ENCODE measurements around the gene HNRNPUL1. TPM values are rescaled to one million over a fixed set of nuclear protein-coding genes. Genes with fewer than 3 reads are reported as not detected.

Gene HNRNPUL1
- total RNA-seq, 1 donor from 2014 or later = 116 TPM

- Histone ChIP-seq H3K27me3 (no peaks in the 10 kb centered on the region), H3K27ac (no peak overlapping the region), H3K9me3 (no peaks in the 10 kb centered on the region), H3K4me1 (no peaks in the 10 kb centered on the region), H3K36me3 (peaks cover 0 to 67% of the 10 kb centered on the region in 2 donors), H3K4me3 (no peak overlapping the region)
- TF ChIP-seq POLR2A (IDR thresholded peaks at IDR 0.05) = no peak
- intact Hi-C loops (cut with DNase I) = no loop called here
- no peak for DNase-seq (ENCODE audit: extremely low spot score in 2 of 2)
These were observed 20.1 kb upstream of the HNRNPUL1 start for GRCh38 chr19:41244117-41244516.

DNA sequence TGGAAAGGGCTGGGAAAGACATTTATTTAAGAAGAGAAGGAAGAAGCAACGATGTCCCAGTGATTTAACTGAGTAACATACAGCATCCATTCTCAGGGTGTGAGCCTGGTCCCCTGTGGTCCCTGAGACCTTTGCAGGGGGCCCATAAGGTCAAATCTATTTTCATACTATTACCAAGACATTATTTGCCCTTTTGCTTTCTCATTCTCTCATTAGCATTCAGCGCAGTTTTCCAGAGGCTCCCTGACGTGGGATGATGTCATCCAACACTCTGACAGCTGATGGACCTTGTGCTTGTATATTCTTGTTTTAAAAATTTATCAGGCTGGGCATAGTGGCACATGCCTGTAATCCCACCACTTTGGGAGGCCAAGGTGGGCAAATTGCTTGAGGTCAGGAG is 18.3 kb upstream of the HNRNPUL1 start:
- no peaks in the 10 kb centered on the region for H3K4me1 ChIP-seq
- peaks cover 0 to 61% of the 10 kb centered on the region in 2 donors for H3K36me3 ChIP-seq
- TF ChIP-seq CTCF (IDR thresholded peaks at IDR 0.05) = no peak
- TF ChIP-seq POLR2AphosphoS5 (IDR thresholded peaks at IDR 0.05; ENCODE audit: insufficient read depth in 1 of 2, low read depth in 1 of 2) = no peak
- no peak for TF ChIP-seq POLR2A (IDR thresholded peaks at IDR 0.05)
- H3K27ac ChIP-seq = no peak overlapping the region
- intact Hi-C loops (cut with DNase I) = no loop called here
- no peak overlapping the region for H3K4me3 ChIP-seq
- H3K27me3 ChIP-seq = no peaks in the 10 kb centered on the region
- no peaks in the 10 kb centered on the region for H3K9me3 ChIP-seq
- no peak for DNase-seq (ENCODE audit: extremely low spot score in 2 of 2)

- no peaks in the 10 kb centered on the region for H3K27me3 ChIP-seq
- no peak for DNase-seq (ENCODE audit: extremely low spot score in 2 of 2)
- intact Hi-C loops (cut with DNase I) = no loop called here
- H3K4me1 ChIP-seq = no peaks in the 10 kb centered on the region
- no peaks in the 10 kb centered on the region for H3K9me3 ChIP-seq
- H3K4me3 ChIP-seq = no peak overlapping the region
- H3K27ac ChIP-seq = no peak overlapping the region
- TF ChIP-seq POLR2AphosphoS5 (IDR thresholded peaks at IDR 0.05; ENCODE audit: insufficient read depth in 1 of 2, low read depth in 1 of 2) (no peak), POLR2A (IDR thresholded peaks at IDR 0.05) (no peak), CTCF (IDR thresholded peaks at IDR 0.05) (no peak)
- peaks cover 0 to 63% of the 10 kb centered on the region in 2 donors for H3K36me3 ChIP-seq
These were observed 15.3 kb upstream of the HNRNPUL1 start for GRCh38 chr19:41248895-41249294.

- Histone ChIP-seq H3K4me3 (no peak overlapping the region), H3K27ac (no peak overlapping the region), H3K9me3 (no peaks in the 10 kb centered on the region), H3K27me3 (no peaks in the 10 kb centered on the region), H3K36me3 (peaks cover 0 to 69% of the 10 kb centered on the region in 2 donors), H3K4me1 (no peaks in the 10 kb centered on the region)
- DNase-seq (ENCODE audit: extremely low spot score in 2 of 2) = no peak
- intact Hi-C loops (cut with DNase I) = loop anchor here (5.0 kb wide), 1 partner anchor 43 kb away; no protein-coding TSS in a partner anchor
- no peak for TF ChIP-seq POLR2AphosphoS5 (IDR thresholded peaks at IDR 0.05; ENCODE audit: insufficient read depth in 1 of 2, low read depth in 1 of 2)
- no peak for TF ChIP-seq CTCF (IDR thresholded peaks at IDR 0.05)
- no peak for TF ChIP-seq POLR2A (IDR thresholded peaks at IDR 0.05)
These were observed 14.3 kb upstream of the HNRNPUL1 start for GRCh38 chr19:41249707-41250423.

- Histone ChIP-seq H3K36me3 (peaks cover under 1 to 83% of the 10 kb centered on the region in 2 donors), H3K27me3 (no peaks in the 10 kb centered on the region), H3K27ac (no peak overlapping the region), H3K4me1 (no peaks in the 10 kb centered on the region), H3K4me3 (no peak overlapping the region), H3K9me3 (no peaks in the 10 kb centered on the region)
- TF ChIP-seq POLR2AphosphoS5 (IDR thresholded peaks at IDR 0.05; ENCODE audit: insufficient read depth in 1 of 2, low read depth in 1 of 2) = no peak
- TF ChIP-seq CTCF (IDR thresholded peaks at IDR 0.05) = no peak
- no peak for TF ChIP-seq POLR2A (IDR thresholded peaks at IDR 0.05)
- intact Hi-C loops (cut with DNase I) = loop anchor here (5.0 kb wide), 1 partner anchor 46 kb away; no protein-coding TSS in a partner anchor
- DNase-seq (ENCODE audit: extremely low spot score in 2 of 2) = no peak
These were observed 10.5 kb upstream of the HNRNPUL1 start for GRCh38 chr19:41253660-41254059.

Measured in vagina (tissue), 2 donors.